Measurements from ENCODE around the gene FHDC1. TPM values are rescaled to one million over a fixed set of nuclear protein-coding genes. Genes with fewer than 3 reads are reported as not detected.

FHDC1 gene
- total RNA-seq, 4 donors from 2014 or later, result 0.34 to 0.57 (median 0.46) TPM

GRCh38 chr4:153008578-153009199, 72.6 kb downstream of the FHDC1 start:
- TF ChIP-seq, protein P1, sequence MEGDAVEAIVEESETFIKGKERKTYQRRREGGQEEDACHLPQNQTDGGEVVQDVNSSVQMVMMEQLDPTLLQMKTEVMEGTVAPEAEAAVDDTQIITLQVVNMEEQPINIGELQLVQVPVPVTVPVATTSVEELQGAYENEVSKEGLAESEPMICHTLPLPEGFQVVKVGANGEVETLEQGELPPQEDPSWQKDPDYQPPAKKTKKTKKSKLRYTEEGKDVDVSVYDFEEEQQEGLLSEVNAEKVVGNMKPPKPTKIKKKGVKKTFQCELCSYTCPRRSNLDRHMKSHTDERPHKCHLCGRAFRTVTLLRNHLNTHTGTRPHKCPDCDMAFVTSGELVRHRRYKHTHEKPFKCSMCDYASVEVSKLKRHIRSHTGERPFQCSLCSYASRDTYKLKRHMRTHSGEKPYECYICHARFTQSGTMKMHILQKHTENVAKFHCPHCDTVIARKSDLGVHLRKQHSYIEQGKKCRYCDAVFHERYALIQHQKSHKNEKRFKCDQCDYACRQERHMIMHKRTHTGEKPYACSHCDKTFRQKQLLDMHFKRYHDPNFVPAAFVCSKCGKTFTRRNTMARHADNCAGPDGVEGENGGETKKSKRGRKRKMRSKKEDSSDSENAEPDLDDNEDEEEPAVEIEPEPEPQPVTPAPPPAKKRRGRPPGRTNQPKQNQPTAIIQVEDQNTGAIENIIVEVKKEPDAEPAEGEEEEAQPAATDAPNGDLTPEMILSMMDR (IDR thresholded peaks at IDR 0.05; ENCODE audit: low read depth), result no peak

- TF ChIP-seq, protein P1 (IDR thresholded peaks at IDR 0.05; ENCODE audit: low read depth), result no peak
Measured at GRCh38 chr4:153010146-153010545, 74.0 kb downstream of the FHDC1 start.

- TF ChIP-seq, protein P1 (IDR thresholded peaks at IDR 0.05; ENCODE audit: low read depth), result no peak
Measured at GRCh38 chr4:153013202-153013977, 77.3 kb downstream of the FHDC1 start.

DNA sequence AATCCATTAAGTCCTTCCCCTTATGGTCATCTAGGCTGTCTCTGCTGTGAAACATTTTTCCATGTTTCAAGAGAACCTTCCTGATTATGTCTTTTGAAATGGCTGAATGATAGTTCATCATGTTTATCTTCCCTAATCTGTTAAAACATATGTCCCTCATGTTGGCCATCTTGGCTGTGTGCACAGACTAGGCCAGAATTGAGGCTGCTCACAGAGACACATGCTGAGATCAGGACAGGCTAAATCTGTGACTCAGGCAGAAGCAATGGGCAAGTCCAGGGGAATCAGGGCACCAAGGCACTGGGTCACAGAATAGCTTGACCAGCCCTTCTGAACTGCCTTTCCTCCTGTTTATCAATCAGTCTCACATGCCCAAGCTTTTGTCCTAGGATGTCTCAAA, 78.3 kb downstream of the FHDC1 start:
- TF ChIP-seq, protein P1 (IDR thresholded peaks at IDR 0.05; ENCODE audit: low read depth), result no peak

DNA sequence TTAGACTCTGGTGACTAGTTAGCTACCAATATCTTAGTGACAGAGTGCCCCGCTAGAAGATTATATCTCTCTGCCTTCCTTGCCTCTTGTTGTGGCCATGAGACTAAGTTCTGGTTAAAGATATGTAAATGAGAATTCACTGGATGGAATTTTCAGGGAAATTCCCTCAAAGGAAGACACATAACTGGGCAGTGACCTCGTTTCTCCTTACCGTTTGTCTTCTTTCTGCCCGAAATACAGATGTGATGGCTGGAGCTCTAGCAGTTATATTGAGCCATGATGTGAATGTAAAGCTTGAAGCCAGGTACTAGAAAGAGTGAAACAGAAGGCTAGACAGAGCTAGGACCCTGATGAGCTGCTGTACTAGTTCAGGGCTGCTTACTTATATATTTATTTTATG, 80.5 kb downstream of the FHDC1 start:
- TF ChIP-seq, protein P1 (IDR thresholded peaks at IDR 0.05; ENCODE audit: low read depth), result no peak

DNA sequence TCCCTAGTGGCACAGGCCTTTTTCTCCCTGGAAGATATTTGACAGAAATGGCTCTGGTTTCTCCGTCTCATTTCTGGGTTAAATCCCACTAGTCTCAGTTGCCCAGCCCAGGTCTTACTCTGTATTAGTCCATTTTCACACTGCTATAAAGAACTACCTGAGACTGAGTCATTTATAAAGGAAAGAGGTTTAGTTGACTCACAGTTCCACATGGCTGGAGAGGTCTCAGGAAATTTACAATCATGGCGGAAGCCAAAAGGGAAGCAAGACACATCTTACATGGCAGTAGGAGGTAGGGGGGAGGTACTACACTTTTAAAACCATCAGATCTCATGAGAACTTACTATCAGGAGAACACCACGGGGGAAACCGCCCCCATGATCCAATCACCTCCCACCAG, 81.9 kb downstream of the FHDC1 start:
- TF ChIP-seq, protein P1 (IDR thresholded peaks at IDR 0.05; ENCODE audit: low read depth), result no peak

DNA sequence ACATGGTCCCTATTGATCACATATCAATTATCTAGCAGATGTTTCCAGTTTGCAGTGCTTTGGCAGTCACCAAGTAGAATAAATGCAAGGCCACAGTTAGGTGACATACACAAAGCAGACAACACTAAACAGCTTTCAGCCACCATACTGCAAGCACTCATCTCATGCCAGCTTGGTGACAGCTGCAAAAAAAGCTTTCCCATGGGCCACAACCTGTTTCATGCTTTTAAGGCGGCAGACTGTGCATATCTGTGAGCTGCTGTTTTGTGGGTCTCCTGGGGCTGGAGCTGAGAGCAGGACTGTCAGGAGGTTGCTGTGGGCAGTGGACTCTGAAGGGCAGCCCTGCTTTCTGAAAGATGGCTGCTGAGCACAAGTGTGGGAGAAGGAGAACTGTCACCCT, 82.6 kb downstream of the FHDC1 start:
- TF ChIP-seq, protein P1 (IDR thresholded peaks at IDR 0.05; ENCODE audit: low read depth), result no peak

All from subcutaneous adipose tissue (tissue), 4 donors.